Neural cell (in vitro differentiated cells): ENCODE measurements around the gene STK38L.

Source experiments
- CTCF ChIP-seq: fragments of 450-650 bp; IDR thresholded peaks from 2 replicates; pipeline ENCODE4 v1.5.1; 2014; ENCODE audit warnings: antibody characterized with exemption, mild to moderate bottlenecking, moderate library complexity; ENCODE audit not compliant: poor library complexity, severe bottlenecking
- EP300 ChIP-seq: fragments of 450-650 bp; conservative IDR thresholded peaks from 2 replicates; pipeline ENCODE4 v1.6.1; 2014; ENCODE audit warnings: antibody characterized with exemption, mild to moderate bottlenecking, moderate library complexity; ENCODE audit not compliant: poor library complexity, severe bottlenecking
- EZH2 ChIP-seq: fragments of 200-600, 300-800 bp; shearing (Covaris generic), sonication (generic); IDR thresholded peaks from 2 replicates; pipeline ENCODE4 v1.6.1; 2014; ENCODE audit warnings: antibody characterized with exemption, low read length, borderline replicate concordance, mild to moderate bottlenecking; ENCODE audit not compliant: insufficient read depth, poor library complexity, severe bottlenecking
- POLR2AphosphoS5 ChIP-seq: IDR thresholded peaks from 2 replicates; pipeline ENCODE4 v1.6.1; 2012
- RAD21 ChIP-seq: fragments of 450-650 bp; conservative IDR thresholded peaks from 2 replicates; pipeline ENCODE4 v1.6.1; 2014; ENCODE audit warnings: antibody characterized with exemption, mild to moderate bottlenecking, moderate library complexity
- SMC3 ChIP-seq: fragments of 450-650 bp; conservative IDR thresholded peaks from 2 replicates; pipeline ENCODE4 v1.6.1; 2014; ENCODE audit warnings: antibody characterized with exemption, mild to moderate bottlenecking, moderate library complexity; ENCODE audit not compliant: poor library complexity

- no peak for TF ChIP-seq CTCF
- no peak for TF ChIP-seq RAD21
- no peak for TF ChIP-seq EP300
- TF ChIP-seq POLR2AphosphoS5, result no peak
- no peak for TF ChIP-seq SMC3
- TF ChIP-seq EZH2, result no peak
Measured at GRCh38 chr12:27219693-27220054, 24.4 kb upstream of the STK38L start.
